ENCODE measurements around the gene OR2G3. TPM values are rescaled to one million over a fixed set of nuclear protein-coding genes. Genes with fewer than 3 reads are reported as not detected.

OR2G3 gene
- total and polyA plus RNA-seq, 2 of the 13 experiments (the other 11 are each of a cell fraction or from before 2014, with no cell fraction given), result not detected

DNA sequence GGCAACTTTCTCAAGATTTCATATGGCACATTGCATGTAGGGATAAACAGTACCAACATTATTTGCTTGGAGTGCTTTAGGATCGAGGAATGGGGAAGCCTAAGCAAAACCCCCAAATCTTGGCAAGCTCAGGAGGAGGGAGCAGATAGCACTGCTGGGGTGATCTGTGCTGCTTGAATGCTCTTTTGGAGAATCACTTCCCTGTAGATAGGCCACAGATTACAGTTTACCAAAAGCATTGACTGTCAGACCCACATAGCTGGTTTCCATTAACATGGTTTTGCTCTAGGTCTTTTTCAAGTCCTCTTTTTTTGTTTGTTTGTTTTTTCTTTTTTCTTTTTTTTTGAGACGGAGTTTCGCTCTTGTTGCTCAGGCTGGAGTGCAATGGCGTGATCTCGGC, 37.4 kb downstream of the OR2G3 start:
- ATAC-seq (no peak), DNase-seq (ENCODE audit: low spot score) (no peak), FAIRE-seq (no peak)
- Histone ChIP-seq H3K4me1 (ENCODE audit: insufficient read depth, low read length) (no peaks in the 10 kb centered on the region), H3K4me3 (replicated peaks in 1 of 3; ENCODE audit: insufficient read depth in 1 of 3, low read depth in 2 of 3, low read length in 3 of 3) (no peak overlapping the region), H3K4me2 (ENCODE audit: low read depth, low read length) (no peak overlapping the region), H2AFZ (ENCODE audit: low read length) (no peak overlapping the region), H3K27ac (ENCODE audit: extremely low read length, insufficient read depth, low read length) (no peak overlapping the region), H4K20me1 (ENCODE audit: insufficient read depth, low read length) (no peaks in the 10 kb centered on the region), H3K36me3 (replicated peaks in 1 of 2; ENCODE audit: control insufficient read depth in 1 of 2, insufficient read depth in 2 of 2, low read length in 2 of 2) (no peaks in the 10 kb centered on the region), H3K27me3 (ENCODE audit: control insufficient read depth in 1 of 2, insufficient read depth in 2 of 2, low read length in 2 of 2) (no peaks in the 10 kb centered on the region), H3K9ac (ENCODE audit: insufficient read depth, low read depth, low read length) (no peak overlapping the region), H3K9me3 (ENCODE audit: low read length) (no peaks in the 10 kb centered on the region), H3K79me2 (ENCODE audit: insufficient read depth, low read length) (no peaks in the 10 kb centered on the region)
- intact Hi-C loops (cut with micrococcal nuclease; ENCODE audit: unreplicated experiment), result no loop called here
- no TSS peak for BruUV-seq (replicated peaks)
- 16% methylated on average over 5 of the region's 5 CpGs for WGBS (ENCODE audit: low lambda C conversion rate)
- in situ Hi-C loops (cut with HindIII; ENCODE audit: extremely low pct_ligation_motif_present, low pct_unique_long_range_greater_than_20kb), result no loop called here
- POLR2A ChIA-PET, result no interaction called here
- no peak for TF ChIP-seq ZBTB3 (CRISPR knock-in tag; IDR thresholded peaks at IDR 0.05; ENCODE audit: borderline replicate concordance, low read depth)
- no peak for TF ChIP-seq TAF15 (IDR thresholded peaks at IDR 0.05; ENCODE audit: low read depth, low read length, poor library complexity, severe bottlenecking)
- no peak for TF ChIP-seq RFX1 (IDR thresholded peaks at IDR 0.05)
- TF ChIP-seq, protein P1, sequence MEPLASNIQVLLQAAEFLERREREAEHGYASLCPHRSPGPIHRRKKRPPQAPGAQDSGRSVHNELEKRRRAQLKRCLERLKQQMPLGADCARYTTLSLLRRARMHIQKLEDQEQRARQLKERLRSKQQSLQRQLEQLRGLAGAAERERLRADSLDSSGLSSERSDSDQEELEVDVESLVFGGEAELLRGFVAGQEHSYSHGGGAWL (CRISPR knock-in tag; IDR thresholded peaks at IDR 0.05), result no peak
- TF ChIP-seq ZNF558 (CRISPR knock-in tag; IDR thresholded peaks at IDR 0.05; ENCODE audit: borderline replicate concordance), result no peak
- no peak for TF ChIP-seq ZNF7 (CRISPR knock-in tag; IDR thresholded peaks at IDR 0.05)
- TF ChIP-seq ADNP (CRISPR knock-in tag; IDR thresholded peaks at IDR 0.05), result no peak
- no peak for TF ChIP-seq SP140L (CRISPR knock-in tag; IDR thresholded peaks at IDR 0.05; ENCODE audit: borderline replicate concordance)
- no peak for TF ChIP-seq ZNF354B (CRISPR knock-in tag; IDR thresholded peaks at IDR 0.05)
- TF ChIP-seq, protein P2, sequence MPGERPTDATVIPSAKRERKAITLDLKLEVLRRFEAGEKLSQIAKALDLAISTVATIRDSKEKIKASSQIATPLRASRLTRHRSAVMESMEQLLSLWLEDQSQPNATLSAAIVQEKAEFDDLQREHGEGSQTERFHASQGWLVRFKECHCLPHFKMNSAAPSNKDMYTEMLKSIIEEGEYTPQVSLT (CRISPR knock-in tag; IDR thresholded peaks at IDR 0.05; ENCODE audit: borderline replicate concordance, low read depth), result no peak
- CTCF ChIA-PET (ENCODE audit: low intra/inter-chr PET ratio, low total read pairs), result no interaction called here
